ENCODE results near the gene DNPH1. TPM values are rescaled to one million over a fixed set of nuclear protein-coding genes. Genes with fewer than 3 reads are reported as not detected.

The DNPH1 gene
- polyA plus RNA-seq, 1 donor from 2014 or later: 48.3 TPM

DNA sequence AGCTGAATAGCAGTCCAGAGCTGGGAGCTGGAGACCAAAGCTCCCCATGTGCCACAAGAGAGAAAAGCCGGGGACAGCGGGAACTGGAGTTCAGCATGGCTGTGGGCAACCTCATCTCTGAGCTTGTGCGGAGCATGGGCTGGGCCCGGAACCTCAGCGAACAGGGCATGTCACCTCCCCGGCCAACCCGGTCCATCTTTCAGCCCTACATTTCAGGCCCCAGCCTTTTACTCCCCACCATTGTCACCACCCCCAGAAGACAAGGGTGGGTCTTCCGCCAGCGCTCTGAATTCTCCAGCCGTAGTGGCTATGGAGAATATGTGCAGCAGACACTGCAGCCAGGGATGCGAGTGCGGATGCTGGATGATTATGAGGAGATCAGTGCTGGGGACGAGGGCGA is 43.3 kb downstream of the DNPH1 start:
- no peak for TF ChIP-seq EZH2 (IDR thresholded peaks at IDR 0.05; ENCODE audit: borderline replicate concordance, insufficient read depth, low read length, poor library complexity, severe bottlenecking)
- TF ChIP-seq, protein P1, sequence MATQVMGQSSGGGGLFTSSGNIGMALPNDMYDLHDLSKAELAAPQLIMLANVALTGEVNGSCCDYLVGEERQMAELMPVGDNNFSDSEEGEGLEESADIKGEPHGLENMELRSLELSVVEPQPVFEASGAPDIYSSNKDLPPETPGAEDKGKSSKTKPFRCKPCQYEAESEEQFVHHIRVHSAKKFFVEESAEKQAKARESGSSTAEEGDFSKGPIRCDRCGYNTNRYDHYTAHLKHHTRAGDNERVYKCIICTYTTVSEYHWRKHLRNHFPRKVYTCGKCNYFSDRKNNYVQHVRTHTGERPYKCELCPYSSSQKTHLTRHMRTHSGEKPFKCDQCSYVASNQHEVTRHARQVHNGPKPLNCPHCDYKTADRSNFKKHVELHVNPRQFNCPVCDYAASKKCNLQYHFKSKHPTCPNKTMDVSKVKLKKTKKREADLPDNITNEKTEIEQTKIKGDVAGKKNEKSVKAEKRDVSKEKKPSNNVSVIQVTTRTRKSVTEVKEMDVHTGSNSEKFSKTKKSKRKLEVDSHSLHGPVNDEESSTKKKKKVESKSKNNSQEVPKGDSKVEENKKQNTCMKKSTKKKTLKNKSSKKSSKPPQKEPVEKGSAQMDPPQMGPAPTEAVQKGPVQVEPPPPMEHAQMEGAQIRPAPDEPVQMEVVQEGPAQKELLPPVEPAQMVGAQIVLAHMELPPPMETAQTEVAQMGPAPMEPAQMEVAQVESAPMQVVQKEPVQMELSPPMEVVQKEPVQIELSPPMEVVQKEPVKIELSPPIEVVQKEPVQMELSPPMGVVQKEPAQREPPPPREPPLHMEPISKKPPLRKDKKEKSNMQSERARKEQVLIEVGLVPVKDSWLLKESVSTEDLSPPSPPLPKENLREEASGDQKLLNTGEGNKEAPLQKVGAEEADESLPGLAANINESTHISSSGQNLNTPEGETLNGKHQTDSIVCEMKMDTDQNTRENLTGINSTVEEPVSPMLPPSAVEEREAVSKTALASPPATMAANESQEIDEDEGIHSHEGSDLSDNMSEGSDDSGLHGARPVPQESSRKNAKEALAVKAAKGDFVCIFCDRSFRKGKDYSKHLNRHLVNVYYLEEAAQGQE (IDR thresholded peaks at IDR 0.05; ENCODE audit: borderline replicate concordance): no peak
- no peak for TF ChIP-seq SMC3 (conservative IDR thresholded peaks at IDR 0.05; ENCODE audit: poor library complexity)
- TF ChIP-seq RAD21 (conservative IDR thresholded peaks at IDR 0.05): no peak
- TF ChIP-seq EP300 (conservative IDR thresholded peaks at IDR 0.05; ENCODE audit: poor library complexity, severe bottlenecking): no peak
- TF ChIP-seq MXI1 (conservative IDR thresholded peaks at IDR 0.05; ENCODE audit: poor library complexity, severe bottlenecking): no peak
- TF ChIP-seq, protein P2, sequence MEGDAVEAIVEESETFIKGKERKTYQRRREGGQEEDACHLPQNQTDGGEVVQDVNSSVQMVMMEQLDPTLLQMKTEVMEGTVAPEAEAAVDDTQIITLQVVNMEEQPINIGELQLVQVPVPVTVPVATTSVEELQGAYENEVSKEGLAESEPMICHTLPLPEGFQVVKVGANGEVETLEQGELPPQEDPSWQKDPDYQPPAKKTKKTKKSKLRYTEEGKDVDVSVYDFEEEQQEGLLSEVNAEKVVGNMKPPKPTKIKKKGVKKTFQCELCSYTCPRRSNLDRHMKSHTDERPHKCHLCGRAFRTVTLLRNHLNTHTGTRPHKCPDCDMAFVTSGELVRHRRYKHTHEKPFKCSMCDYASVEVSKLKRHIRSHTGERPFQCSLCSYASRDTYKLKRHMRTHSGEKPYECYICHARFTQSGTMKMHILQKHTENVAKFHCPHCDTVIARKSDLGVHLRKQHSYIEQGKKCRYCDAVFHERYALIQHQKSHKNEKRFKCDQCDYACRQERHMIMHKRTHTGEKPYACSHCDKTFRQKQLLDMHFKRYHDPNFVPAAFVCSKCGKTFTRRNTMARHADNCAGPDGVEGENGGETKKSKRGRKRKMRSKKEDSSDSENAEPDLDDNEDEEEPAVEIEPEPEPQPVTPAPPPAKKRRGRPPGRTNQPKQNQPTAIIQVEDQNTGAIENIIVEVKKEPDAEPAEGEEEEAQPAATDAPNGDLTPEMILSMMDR (IDR thresholded peaks at IDR 0.05; ENCODE audit: poor library complexity, severe bottlenecking): no peak
- no peak for TF ChIP-seq TAF1 (IDR thresholded peaks at IDR 0.05; ENCODE audit: low read depth)
- no peak for TF ChIP-seq POLR2AphosphoS5 (IDR thresholded peaks at IDR 0.05)

DNA sequence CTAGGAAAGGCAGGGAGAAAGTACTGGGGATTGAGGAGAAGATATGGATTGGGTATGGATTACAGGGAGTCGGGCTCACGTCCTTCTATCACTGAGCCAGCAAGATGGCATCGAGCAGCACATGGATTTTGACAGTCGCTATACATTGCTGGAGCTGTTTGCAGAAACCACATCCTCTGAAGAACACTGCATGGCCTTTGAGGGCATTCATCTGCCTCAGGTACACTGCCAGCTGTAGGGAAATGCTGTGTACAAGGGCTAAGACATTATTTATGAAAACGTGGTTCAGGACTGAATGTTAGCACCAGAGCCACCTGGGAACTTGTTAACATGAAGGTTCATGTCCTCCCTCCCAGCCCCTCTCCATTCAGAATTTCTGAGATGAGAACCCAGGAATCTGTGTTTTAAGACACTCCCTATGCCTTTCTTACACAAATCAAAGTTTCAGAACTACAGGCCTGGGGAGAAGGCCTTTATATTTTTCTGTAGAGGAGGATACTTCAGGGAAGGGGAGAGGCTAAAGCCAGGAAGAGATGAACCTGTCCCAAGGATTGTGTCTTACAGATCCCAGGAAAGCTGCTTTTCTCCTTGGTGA is 43.8 kb downstream of the DNPH1 start:
- H3F3A ChIP-seq (ENCODE audit: insufficient read depth, low read length, poor library complexity, severe bottlenecking): no peaks in the 10 kb centered on the region
- peaks cover 6% of the 10 kb centered on the region for H3K36me3 ChIP-seq (ENCODE audit: insufficient read depth, low read length)
- no peaks in the 10 kb centered on the region for H3K27me3 ChIP-seq (ENCODE audit: insufficient read depth, low read depth, low read length)
- TF ChIP-seq TAF1 (IDR thresholded peaks at IDR 0.05; ENCODE audit: low read depth) (no peak), RAD21 (conservative IDR thresholded peaks at IDR 0.05) (no peak)
- TF ChIP-seq, protein P1 (IDR thresholded peaks at IDR 0.05; ENCODE audit: borderline replicate concordance): no peak
- H3K9ac ChIP-seq (ENCODE audit: low read length): no peak overlapping the region
- H3K4me3 ChIP-seq (ENCODE audit: low read length): no peak overlapping the region
- no peak overlapping the region for H2AFZ ChIP-seq (ENCODE audit: low read depth, low read length)
- H4K20me1 ChIP-seq (ENCODE audit: insufficient read depth): no peaks in the 10 kb centered on the region
- H3K9me3 ChIP-seq (ENCODE audit: low read length): no peaks in the 10 kb centered on the region
- H3K27ac ChIP-seq (ENCODE audit: low read length): no peak overlapping the region
- no peak overlapping the region for H3K4me2 ChIP-seq (ENCODE audit: low read length)
- H3K9me2 ChIP-seq (ENCODE audit: insufficient read depth, low read length): no peaks in the 10 kb centered on the region
- H3K79me2 ChIP-seq (replicated peaks; ENCODE audit: insufficient read depth, low read length): no peaks in the 10 kb centered on the region

More for the DNA sequence above, 43.3 kb downstream of the DNPH1 start:
- no peak overlapping the region for H3K9ac ChIP-seq (ENCODE audit: low read length)
- H2AFZ ChIP-seq (ENCODE audit: low read depth, low read length): no peak overlapping the region
- no peaks in the 10 kb centered on the region for H3F3A ChIP-seq (ENCODE audit: insufficient read depth, low read length, poor library complexity, severe bottlenecking)
- no peaks in the 10 kb centered on the region for H3K27me3 ChIP-seq (ENCODE audit: insufficient read depth, low read depth, low read length)
- H3K36me3 ChIP-seq (ENCODE audit: insufficient read depth, low read length): peaks cover 6% of the 10 kb centered on the region
- H3K9me3 ChIP-seq (ENCODE audit: low read length): no peaks in the 10 kb centered on the region
- no peaks in the 10 kb centered on the region for H4K20me1 ChIP-seq (ENCODE audit: insufficient read depth)
- no peak overlapping the region for H3K4me3 ChIP-seq (ENCODE audit: low read length)
- H3K27ac ChIP-seq (ENCODE audit: low read length): no peak overlapping the region
- H3K9me2 ChIP-seq (ENCODE audit: insufficient read depth, low read length): no peaks in the 10 kb centered on the region
- no peaks in the 10 kb centered on the region for H3K79me2 ChIP-seq (replicated peaks; ENCODE audit: insufficient read depth, low read length)
- H3K4me2 ChIP-seq (ENCODE audit: low read length): no peak overlapping the region

Measured in neural cell (in vitro differentiated cells).